Pancreas (tissue), 10 donors: ENCODE data around the gene TM4SF1. TPM values are rescaled to one million over a fixed set of nuclear protein-coding genes. Genes with fewer than 3 reads are reported as not detected.
"Not testable (repeated sequence)": the region's sequence is repeated elsewhere in the genome, so short reads cannot be mapped to it uniquely, and the experiment has no call there.

Experiments
- ATAC-seq, 4 donors: fragments of 200-7000 bp; cut with Tn5 transposase; one replicate each; pipeline versions ENCODE4 v1.8.0 to v1.9.1; 2020; ENCODE audit warnings: mild to moderate bottlenecking in 4 of 4, moderate library complexity in 4 of 4
- DNase-seq, 6 donors: peaks; one replicate each; pipeline ENCODE4 v3.0.0-alpha.2; 2020
- FAIRE-seq: peaks from 2 replicates; lab custom pipeline; 2012; peaks lifted over from hg19 to GRCh38; lab: Jason Lieb, UNC
- H3K27ac ChIP-seq, 4 donors: fragments of 200-600 bp; sonication (generic); 1 replicate in 3 of 4; 2 replicates in 1 of 4; pipeline versions ENCODE4 v1.5.0 to v1.8.0; 2020
- H3K27me3 ChIP-seq, 4 donors: fragments of 200-600 bp; one replicate each; pipeline ENCODE4 v1.8.0; 2021
- H3K36me3 ChIP-seq, 3 donors: fragments of 200-600 bp; sonication (generic) in 1 of 3; one replicate each; pipeline versions ENCODE4 v1.5.0 to v1.8.0; 2020 to 2021
- H3K4me1 ChIP-seq, 3 donors: fragments of 200-600 bp; one replicate each; pipeline ENCODE4 v1.8.0; 2021
- H3K4me3 ChIP-seq, 4 donors: fragments of 200-600 bp; sonication (generic) in 2 of 4; one replicate each; pipeline versions ENCODE4 v1.5.0 to v1.8.0; 2020 to 2021
- H3K9me3 ChIP-seq, 4 donors: fragments of 200-600 bp; one replicate each; pipeline ENCODE4 v1.8.0; 2021
- CTCF ChIP-seq, 4 donors: fragments of 200-600 bp; sonication (generic) in 3 of 4; IDR thresholded peaks; one replicate each; pipeline versions ENCODE4 v1.5.0 to v1.8.0; 2021; ENCODE audit warnings: antibody characterized with exemption in 4 of 4
- WGBS, 2 donors: extraction: QIAGEN DNeasy Blood & Tissue Kit; methylation state at CpG; one replicate each; pipeline ENCODE4 v1.1.7; 2013; 5-methylcytosine and 5-hydroxymethylcytosine counted together
- intact Hi-C, 3 donors: fragments of 100-400 bp; cut with DNase I; formaldehyde crosslinking; loops; one replicate each; pipeline versions ENCODE4 v1.11.1 to v1.14.2; 2022
- polyA plus RNA-seq, 2 donors: library from polyadenylated mRNA; stranded (reverse); fragments of 200-250 nt; gene quantifications; one replicate each; pipeline ENCODE4 v1.2.3, GENCODE V29; 2013
- total RNA-seq, 6 donors: library from RNA; stranded (reverse); fragmentation: NEBNext Ultra II Directional in 4 of 6; extraction: Animal tissue kit (Norgen Biotek cat#: 25700) in 4 of 6; gene quantifications; one replicate each; pipeline versions ENCODE4 v1.2.1 to v1.2.4, GENCODE V29; 2021 to 2023
- donor health status: healthy with polysubstance abuse.
- donor health status: DM: no; HTN: no; CAD: no; lungs with moderate emphysema.
- donor health status: DM: no; HTN: no; CAD: no.
- donor health status: control.
- donor health status: control.
- donor health status: Bipolar disorder and iron deficiency.
- donor health status: DM: yes; HTN: yes; CAD: no.
- donor health status: DM: no; HTN: no; CAD: no.
- donor health status: DM: no; HTN: no; CAD: no.
- donor health status: DM: yes; HTN: yes; CAD: no.

Gene TM4SF1
- total and polyA plus RNA-seq, 8 donors: 53.7 to 226 (median 98.4) TPM

- intact Hi-C loops: no loop called here
- Histone ChIP-seq H3K9me3 (no peaks in the 10 kb centered on the region), H3K4me3 (peak overlapping the region in 1 of 4 donors; percentile 2), H3K36me3 (no peaks in the 10 kb centered on the region), H3K27ac (peak overlapping the region; percentile 43 to 94 (median 77)), H3K27me3 (no peaks in the 10 kb centered on the region), H3K4me1 (peaks cover 9 to 45% (median 24%) of the 10 kb centered on the region in 3 donors)
- peak; percentile 75 to 82 (median 80) for ATAC-seq
- WGBS, 2 donors: 0 to 3% methylated on average over 1 of the region's 1 CpG
- DNase-seq: peak in 3 of 6 donors; percentile 42 to 77 (median 66)
- no peak for FAIRE-seq
- no peak for TF ChIP-seq CTCF (IDR thresholded peaks at IDR 0.05)
Observed at GRCh38 chr3:149340310-149340933, 37.0 kb downstream of the TM4SF1 start.

GRCh38 chr3:149339931-149340309, 37.5 kb downstream of the TM4SF1 start:
- H3K4me3 ChIP-seq: peak overlapping the region in 1 of 4 donors; percentile 2
- H3K27me3 ChIP-seq: no peaks in the 10 kb centered on the region
- peaks cover 9 to 45% (median 24%) of the 10 kb centered on the region in 3 donors for H3K4me1 ChIP-seq
- 4 to 7% methylated on average over 5 of the region's 5 CpGs for WGBS, 2 donors
- no peaks in the 10 kb centered on the region for H3K9me3 ChIP-seq
- peak; percentile 23 for FAIRE-seq
- intact Hi-C loops: no loop called here
- no peaks in the 10 kb centered on the region for H3K36me3 ChIP-seq
- peak; percentile 69 to 83 (median 76) for DNase-seq
- ATAC-seq: peak; percentile 86 to 93 (median 90)
- TF ChIP-seq CTCF (IDR thresholded peaks at IDR 0.05): no peak
- H3K27ac ChIP-seq: peak overlapping the region; percentile 43 to 94 (median 77)

DNA sequence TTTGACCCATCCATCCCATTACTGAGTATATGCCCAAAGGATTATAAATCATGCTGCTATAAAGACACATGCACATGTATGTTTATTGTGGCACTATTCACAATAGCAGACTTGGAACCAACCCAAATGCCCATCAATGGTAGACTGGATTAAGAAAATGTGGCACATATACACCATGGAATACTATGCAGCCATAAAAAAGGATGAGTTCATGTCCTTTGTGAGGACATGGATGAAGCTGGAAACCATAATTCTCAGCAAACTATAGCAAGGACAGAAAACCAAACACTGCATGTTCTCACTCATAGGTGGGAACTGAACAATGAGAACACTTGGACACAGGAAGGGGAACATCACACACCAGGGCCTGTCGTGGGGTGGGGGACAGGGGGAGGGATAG, 40.0 kb downstream of the TM4SF1 start:
- peak overlapping the region in 2 of 4 donors; percentile 45 to 55 for H3K27ac ChIP-seq
- WGBS, 2 donors: 88 to 92% methylated on average over 1 of the region's 1 CpG
- H3K36me3 ChIP-seq, ATAC-seq, H3K27me3 ChIP-seq, FAIRE-seq, H3K4me3 ChIP-seq, intact Hi-C loops, DNase-seq, H3K9me3 ChIP-seq: not testable (repeated sequence)
- H3K4me1 ChIP-seq: peaks cover 9 to 39% (median 24%) of the 10 kb centered on the region in 3 donors

DNA sequence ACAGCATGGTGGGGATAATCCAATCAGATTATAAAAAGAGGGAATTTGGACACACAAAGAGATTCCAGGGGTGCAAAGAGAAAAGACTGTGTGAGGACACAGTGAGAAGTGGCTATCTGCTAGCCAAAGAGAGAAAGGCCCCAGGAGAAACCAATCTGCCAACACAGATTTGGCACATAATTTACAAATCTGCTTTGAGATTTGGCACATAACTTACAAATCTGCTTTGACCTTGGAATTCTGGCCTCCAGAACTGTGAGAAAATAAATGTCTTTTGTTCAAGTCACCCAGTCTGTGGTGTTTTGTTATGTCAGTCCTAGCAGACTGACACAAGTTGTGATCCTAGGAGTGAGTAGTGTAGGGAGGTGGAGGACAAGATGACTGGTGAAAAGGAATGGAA, 40.5 kb downstream of the TM4SF1 start:
- ATAC-seq (peak in 3 of 4 donors; percentile 8 to 22 (median 19)), DNase-seq (no peak), FAIRE-seq (no peak)
- no peak for TF ChIP-seq CTCF (IDR thresholded peaks at IDR 0.05)
- intact Hi-C loops: no loop called here
- Histone ChIP-seq H3K4me1 (peaks cover 9 to 33% (median 24%) of the 10 kb centered on the region in 3 donors), H3K27me3 (no peaks in the 10 kb centered on the region), H3K36me3 (no peaks in the 10 kb centered on the region), H3K27ac (peak overlapping the region in 2 of 4 donors; percentile 45 to 55), H3K9me3 (no peaks in the 10 kb centered on the region), H3K4me3 (no peak overlapping the region)

DNA sequence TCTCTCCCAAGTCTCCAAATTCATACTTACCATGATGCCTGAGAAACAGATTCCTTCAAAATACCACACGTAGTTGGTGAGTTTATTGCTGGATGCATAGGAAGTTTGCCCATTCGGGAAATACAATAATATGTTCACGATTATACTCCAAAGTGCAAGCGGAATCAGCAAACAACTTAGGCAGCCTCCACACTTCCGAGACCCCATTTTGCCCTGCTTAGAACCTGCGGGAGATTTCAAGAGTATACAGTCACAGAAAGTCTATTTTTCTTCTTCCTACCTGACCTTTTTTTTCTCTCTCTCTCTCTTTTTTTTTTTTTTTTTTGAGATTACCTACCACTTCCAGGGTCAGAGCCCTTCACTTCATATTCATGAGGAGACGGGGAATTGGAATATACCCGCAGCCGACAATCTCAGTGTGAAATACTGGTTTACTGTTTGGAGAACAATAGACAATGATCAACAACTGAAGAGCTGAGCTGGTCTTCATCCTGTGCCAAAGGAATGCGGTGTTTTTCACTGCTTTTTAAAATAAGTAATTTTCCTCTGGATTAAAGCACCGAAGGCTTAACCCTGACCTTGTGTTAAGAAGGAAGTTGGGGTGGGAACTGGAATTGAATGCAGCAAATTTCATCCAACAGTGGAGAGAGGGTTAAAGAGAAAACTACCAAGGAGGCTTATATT, 44.1 kb downstream of the TM4SF1 start, which contains the start of gene TM4SF18:
Gene TM4SF18, minus strand, starts transcription at position 461 of the 684 bp plus-strand sequence. Its CDS starts 254 bp downstream, at position 207.
- no peak for TF ChIP-seq CTCF (IDR thresholded peaks at IDR 0.05)
- H3K27ac ChIP-seq: peak within 1 kb of the TSS in 2 of 4 donors; percentile 34 to 59
- WGBS, 2 donors: 61 to 69% methylated on average over 11 of the region's 11 CpGs
- FAIRE-seq (no peak), ATAC-seq (peak in 1 of 4 donors; percentile 30), DNase-seq (no peak)
- H3K4me3 ChIP-seq: peak within 1 kb of the TSS in 3 of 4 donors; percentile 3 to 26 (median 11)
- peaks cover 0 to 7% (median 0%) of the 10 kb centered on the region in 3 donors for H3K4me1 ChIP-seq
- no peaks in the 10 kb centered on the region for H3K36me3 ChIP-seq
- intact Hi-C loops: no loop called here
- no peaks in the 10 kb centered on the region for H3K27me3 ChIP-seq
- no peaks in the 10 kb centered on the region for H3K9me3 ChIP-seq
